ENCODE measurements around the gene PRORP.
A peak's percentile ranks its signal among the peaks of the same experiment; 100 is the strongest.
"Not testable (repeated sequence)": the region's sequence is repeated elsewhere in the genome, so short reads cannot be mapped to it uniquely, and the experiment has no call there.

PRORP gene

GRCh38 chr14:35121887-35122695 lies at the start of gene PRORP, which contains the start of gene PPP2R3C:
Gene PRORP (plus strand): TSS chr14:35122552. CDS start chr14:35123246, 694 bp downstream.
Gene PPP2R3C (minus strand): TSS chr14:35121990. CDS start chr14:35121959, 31 bp downstream.
- DNase-seq, result peak; percentile 75

- DNase-seq, result no peak
These were observed 48.9 kb upstream of the PRORP start for GRCh38 chr14:35073486-35073885.

DNA sequence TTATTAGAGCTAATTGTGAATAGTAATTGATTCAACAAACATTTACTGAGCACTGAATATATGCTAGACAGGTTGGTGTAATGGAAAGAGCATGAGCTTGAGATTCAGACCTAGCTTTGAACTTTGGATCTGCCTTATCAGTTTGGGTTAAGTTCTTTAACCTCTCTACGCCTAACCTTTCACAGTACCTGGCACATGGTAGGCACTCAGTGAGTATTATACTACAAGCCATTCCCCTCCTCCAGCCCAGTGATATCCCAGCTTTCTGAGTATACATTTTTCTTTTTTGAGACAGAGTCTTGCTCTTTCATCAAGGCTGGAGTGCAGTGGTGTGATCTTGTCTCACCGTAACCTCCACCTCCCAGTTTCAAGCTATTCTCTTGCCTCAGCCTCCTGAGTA lies 44.3 kb upstream of the PRORP start:
- DNase-seq, result no peak

- no peak for DNase-seq
These were observed 42.6 kb upstream of the PRORP start for GRCh38 chr14:35079742-35080141.

DNA sequence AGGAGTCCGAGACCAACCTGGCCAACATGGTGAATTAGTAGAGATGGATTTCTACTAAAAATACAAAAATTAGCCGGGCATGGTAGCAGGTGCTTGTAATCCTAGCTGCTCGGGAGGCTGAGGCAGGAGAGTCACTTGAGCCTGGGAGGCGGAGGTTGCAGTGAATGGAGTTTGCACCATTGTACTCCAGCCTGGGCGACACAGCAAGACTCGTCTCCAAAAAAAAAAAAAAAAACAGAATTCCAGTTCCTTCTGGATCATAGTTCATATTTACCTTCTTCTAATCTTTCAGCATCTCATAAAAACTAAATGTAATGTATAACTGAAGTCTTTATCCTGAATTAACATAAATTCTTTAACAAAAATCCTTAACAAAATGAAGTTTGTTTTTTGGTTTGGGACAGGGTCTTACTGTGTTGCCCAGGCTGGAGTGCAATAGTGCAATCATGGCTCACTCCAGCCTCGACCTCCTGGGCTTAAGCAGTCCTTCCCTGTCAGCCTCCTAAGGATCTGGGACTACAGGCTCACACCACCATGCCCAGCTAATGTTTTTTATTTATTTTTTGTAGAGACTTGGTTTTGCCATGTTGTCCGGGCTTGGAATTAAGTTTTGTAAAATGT lies 38.7 kb upstream of the PRORP start:
- DNase-seq, result no peak

DNA sequence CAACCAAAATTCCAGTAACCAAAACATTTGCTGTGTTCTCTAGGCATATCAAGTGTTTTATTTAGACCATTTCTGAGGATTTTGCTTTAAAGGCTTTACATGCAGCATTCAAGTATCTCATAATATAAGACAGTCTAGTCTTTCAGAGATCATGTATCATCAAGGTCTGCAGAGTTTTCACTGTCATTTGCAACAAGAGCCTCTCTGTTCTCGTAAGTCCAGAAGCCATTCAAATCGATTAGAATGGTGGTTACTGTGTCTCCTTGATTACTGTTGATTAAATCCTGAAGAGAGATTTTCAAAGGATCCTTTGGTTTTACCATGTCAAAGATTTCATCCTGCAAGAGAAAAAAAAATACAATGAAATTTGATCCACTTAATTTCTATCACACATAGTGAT lies 36.9 kb upstream of the PRORP start:
- no peak for DNase-seq

DNA sequence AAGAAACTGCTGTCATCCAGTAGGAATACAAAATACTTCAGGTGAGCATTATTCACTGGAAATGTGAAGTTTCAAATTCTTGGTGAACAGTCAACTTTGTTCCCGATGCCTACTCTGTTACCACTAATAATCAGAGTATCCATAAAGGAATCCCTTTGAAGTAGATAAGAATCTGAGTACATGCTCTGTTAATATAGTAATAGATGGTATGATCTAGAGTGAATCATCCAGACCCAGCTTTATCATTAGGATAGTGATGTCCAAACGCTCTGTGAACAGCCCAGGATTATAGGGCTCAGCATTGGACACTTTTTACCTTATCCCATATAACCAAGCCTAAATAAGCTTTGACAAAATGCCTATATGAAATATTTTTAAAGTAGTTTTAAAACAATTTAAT lies 33.8 kb upstream of the PRORP start:
- DNase-seq, result no peak

DNA sequence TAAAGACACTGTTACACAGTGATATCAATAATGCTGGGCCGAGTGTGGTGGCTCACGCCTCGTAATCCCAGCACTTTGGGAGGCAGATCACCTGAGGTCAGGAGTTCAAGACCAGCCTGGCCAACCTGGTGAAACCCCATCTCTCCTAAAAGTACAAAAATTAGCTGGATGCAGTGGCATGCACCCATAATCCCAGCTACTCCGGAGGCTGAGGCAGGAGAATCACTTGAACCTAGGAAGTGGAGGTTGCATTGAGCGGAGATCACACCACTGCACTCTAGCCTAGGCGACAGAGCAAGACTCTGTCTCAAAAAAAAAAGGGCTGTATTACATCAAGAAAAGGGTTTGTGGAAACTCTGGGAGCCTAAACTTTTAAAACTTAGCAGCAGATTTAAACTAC lies 27.7 kb upstream of the PRORP start:
- DNase-seq, result not testable (repeated sequence)

DNA sequence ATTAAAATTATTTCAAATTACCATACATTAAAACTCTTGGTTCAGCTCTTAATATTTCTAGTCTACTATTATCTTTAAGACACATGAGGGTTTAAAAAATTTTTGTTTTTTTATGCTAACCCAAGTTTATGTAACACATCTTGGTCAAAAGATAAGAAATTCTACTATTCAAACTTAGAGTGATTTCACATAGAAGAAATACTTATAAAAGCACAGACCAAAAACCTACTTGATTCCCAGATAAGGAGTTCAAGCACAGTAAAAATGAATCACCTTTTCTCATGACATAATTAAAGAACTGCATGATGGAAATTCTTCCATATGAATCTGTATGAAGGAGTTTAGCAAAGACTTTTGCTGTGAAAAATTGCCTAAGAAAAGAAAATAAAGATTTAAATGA lies 14.5 kb upstream of the PRORP start:
- no peak for DNase-seq

DNA sequence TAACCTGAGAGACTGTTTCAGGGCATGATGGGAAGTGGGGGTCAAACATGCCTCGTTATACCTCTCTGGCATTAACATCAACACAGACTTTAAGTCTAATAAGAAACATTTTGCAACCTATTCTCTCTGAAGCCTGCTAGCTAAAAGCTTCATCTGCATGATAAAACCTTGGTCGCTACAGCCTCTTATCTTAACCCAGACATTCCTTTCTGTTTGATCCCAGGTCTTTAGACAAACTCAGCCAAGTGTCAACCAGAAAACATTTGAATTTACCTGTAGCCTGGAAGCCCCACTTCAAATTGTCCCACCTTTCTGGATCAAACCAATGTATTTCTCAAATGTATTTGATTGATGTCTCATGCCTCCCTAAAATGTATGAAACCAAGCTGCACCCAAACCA lies 9.7 kb upstream of the PRORP start:
- no peak for DNase-seq

- no peak for DNase-seq
These were observed 8.9 kb upstream of the PRORP start for GRCh38 chr14:35113308-35113950.

DNA sequence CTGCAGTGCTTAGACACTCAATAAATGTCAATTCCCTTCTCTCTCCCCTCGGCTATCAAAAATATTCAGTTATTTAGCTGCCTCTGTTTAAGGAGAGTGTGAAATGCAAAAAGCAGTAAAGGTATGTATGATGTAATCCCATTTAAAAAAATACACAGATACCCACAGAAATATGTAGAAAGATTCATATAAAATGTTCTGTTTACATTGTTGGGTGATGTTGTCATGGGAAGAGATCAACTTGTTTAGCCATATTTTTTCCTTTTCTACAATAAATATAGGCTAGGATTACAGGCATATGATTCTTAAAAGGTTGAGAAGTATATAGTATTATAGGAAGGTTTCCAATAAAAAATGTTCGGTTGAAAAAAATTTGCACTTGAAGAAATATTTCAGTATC lies 8.3 kb upstream of the PRORP start:
- no peak for DNase-seq

DNA sequence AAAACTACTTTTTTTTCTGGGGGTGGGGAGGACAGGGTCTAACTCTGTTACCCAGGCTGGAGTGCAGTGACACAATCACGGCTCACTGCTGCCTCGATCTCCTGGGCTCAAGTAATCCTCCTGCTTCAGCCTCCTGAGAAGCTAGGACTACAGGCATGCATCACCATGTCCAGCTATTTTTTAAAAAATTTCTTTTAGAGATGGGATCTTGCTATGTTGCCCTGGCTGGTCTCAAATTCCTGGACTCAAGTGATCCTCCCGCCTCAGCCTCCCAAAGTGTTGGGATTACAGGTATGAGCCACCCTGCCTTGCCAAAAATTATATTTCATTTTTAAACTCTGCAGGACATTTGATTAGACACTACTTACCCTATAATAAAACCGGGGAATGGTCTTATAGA lies 6.1 kb upstream of the PRORP start:
- no peak for DNase-seq

DNA sequence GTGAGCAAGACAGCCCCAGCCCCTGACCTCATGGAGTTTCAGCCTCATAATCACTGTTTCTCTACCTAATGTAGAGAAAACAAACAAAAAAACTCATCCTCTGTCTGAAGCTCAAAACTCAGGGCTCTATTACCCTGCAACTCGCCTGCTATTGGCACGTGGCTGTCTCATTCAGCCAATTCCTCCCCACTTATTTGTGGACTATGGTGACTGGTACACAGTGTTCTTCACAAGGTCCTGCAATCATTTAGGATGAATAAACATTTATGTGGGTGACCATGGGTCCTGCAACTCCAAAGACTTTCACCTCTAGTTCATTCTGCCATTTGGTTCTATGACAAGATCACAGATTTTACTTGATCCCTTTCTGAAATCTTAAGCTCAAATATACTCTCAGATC lies 5.2 kb upstream of the PRORP start:
- no peak for DNase-seq

DNA sequence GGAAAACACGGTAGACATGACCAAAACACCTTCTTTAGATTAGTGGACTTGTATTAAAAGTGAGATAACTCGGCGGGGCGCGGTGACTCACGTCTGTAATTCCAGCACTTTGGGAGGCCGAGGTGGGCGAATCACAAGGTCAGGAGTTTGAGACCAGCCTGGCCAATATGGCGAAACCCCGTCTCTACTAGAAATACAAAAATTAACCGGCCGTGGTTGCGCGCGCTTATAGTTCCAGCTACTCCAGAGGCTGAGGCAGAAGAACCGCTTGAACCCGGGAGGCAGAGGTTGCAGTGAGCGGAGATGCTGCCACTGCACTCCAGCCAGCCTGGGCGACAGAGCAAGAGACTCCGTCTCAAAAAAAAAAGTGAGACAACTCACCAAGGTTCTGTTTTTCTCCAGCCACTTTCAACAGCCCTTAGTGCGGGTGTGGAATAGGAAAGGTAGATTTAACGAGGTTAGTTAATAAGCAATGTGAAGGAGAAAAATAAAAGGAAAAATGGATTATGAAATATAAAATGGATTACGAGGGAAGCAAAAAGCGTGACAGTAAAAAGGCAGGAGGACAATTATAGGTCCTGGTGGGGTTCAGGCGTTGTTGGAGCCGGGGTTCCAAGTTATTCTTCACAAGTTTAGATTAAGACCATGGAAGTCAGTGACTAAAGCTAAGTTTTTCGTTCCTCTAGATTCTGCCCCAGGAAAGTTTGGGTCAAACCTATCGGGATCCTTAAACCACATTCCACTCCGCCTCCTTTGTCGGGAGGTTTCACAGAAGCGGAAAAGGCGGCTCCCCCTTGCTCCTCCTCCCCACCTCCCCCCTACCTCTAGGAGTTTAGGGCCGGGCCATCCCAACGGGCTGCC lies 1.1 kb upstream of the PRORP start:
- DNase-seq, result no peak

DNA sequence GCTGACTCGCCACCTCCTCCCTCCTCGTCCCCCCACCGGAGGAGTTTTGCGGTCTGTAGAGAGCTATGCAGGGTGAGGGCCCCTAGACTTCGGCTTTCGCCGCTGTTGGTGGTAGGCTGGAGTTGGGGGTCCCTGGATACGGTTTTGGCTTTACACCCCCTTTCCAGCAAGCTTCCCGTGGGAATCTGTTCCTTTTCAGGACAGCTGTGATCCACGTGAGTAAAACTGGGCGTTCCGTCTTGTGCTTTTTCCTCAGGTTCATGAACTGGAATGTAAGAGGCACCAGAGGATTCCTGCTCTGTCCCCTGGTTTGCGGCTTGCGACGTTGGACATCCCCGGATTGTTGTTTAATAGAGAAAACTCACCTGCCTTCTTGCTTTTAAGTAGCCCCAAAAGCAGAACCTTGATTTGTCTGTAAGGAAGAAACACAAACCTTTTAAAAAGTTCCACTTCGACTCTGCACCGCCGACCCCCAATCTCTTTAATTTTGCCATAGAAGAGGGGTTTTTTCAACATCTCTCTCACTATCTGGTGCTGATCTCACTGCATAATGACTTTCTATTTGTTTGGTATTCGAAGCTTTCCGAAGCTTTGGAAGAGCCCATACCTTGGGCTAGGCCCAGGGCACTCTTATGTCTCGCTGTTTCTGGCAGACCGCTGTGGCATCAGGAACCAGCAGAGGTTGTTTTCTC lies 490 bp downstream of the PRORP start:
- DNase-seq, result no peak

- no peak for DNase-seq
These were observed 994 bp downstream of the PRORP start for GRCh38 chr14:35123388-35123703.

- DNase-seq, result no peak
These were observed 1.8 kb downstream of the PRORP start for GRCh38 chr14:35124127-35124526.

- DNase-seq, result no peak
These were observed 11.4 kb downstream of the PRORP start for GRCh38 chr14:35133542-35134328.

DNA sequence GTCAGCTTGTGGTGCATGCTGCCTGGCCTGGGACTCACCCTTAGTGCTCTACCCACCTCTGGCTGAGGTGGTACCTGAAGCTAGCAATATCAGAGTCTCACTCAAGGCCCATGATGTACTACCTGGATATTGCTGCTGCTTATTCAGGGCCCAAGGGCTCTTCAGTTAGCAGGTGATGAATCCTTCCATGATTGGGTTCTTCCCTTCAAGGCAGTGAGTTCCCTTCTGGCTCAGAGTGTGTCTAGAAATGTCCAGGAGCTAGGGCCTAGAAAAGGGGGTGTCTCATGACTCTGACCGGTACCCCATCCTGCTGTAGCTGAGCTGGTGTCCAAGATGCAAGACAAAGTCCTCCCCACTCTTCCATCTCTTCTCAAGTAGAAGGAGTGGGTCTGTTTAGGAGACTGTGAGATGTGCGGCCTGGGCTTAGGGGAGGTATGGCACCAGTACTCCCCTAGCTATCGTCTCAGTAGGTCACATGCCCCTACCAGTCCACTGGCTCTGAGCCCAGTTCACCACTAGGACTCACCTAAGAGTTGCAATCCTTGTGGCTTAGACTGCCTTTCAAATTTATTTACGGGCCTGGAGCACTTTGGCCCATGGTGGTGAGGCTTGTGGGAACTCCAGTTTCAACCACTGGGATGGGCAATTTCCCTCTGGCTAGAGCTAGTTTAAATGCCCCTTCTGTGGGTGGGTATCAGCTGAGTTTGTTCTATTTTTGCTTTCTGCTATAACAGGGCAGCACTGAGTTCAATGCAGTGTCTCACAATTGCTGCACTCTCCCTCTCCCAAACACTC lies 12.2 kb downstream of the PRORP start:
- DNase-seq, result no peak

DNA sequence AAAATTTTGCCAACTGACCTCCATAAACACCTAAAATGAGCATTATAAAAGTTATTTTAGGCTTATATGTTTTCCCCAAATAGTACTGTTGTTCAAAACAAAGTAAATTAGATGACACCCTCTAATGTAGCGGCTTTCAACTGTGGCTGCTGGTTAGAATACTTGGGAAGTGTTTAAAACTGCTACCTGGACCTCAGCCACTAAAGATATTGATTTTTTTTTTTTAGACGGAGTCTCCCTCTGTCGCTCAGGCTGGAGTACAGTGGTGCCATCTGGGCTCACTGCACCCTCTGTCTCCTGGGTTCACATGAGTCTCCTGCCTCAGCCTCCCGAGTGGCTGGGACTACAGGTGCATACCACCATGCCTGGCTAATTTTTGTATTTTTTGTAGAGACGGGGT lies 16.2 kb downstream of the PRORP start:
- DNase-seq, result no peak
